K562 (cell line): ENCODE measurements around the gene QRFP. TPM values are rescaled to one million over a fixed set of nuclear protein-coding genes. Genes with fewer than 3 reads are reported as not detected.

ENCODE experiments used
- ESRRB ChIP-seq: fragments of 250-450 bp; sonication (Bioruptor Pico); IDR thresholded peaks from 2 replicates; pipeline ENCODE4 v1.5.0; 2020; ENCODE audit warnings: mild to moderate bottlenecking, moderate library complexity, borderline replicate concordance
- ETS1 ChIP-seq: conservative IDR thresholded peaks from 2 replicates; pipeline ENCODE4 v1.6.1; 2011; ENCODE audit warnings: low read depth, mild to moderate bottlenecking, low read length; ENCODE audit not compliant: control insufficient read depth
- FOS ChIP-seq: IDR thresholded peaks from 3 replicates; pipeline ENCODE4 v1.6.1; 2011; ENCODE audit not compliant: insufficient read length; ENCODE audit errors: extremely low read depth
- GATA2 ChIP-seq: sonication (generic); formaldehyde crosslinking; IDR thresholded peaks from 2 replicates; pipeline ENCODE4 v1.4.0; 2020; ENCODE audit warnings: mild to moderate bottlenecking, missing genetic modification reagents
- GTF2E2 ChIP-seq: fragments of 200-800 bp; sonication (Bioruptor generic); IDR thresholded peaks from 2 replicates; pipeline ENCODE4 v1.6.1; 2016; ENCODE audit warnings: missing genetic modification characterization, missing compliant biosample characterization
- HDAC2 ChIP-seq: fragments of 450-650 bp; IDR thresholded peaks from 2 replicates; pipeline ENCODE4 v1.6.1; 2016; ENCODE audit warnings: mild to moderate bottlenecking
- HES1 ChIP-seq: fragments of 450-650 bp; IDR thresholded peaks from 2 replicates; pipeline ENCODE4 v1.6.1; 2016; ENCODE audit warnings: low read depth, mild to moderate bottlenecking, moderate library complexity
- IRF2 ChIP-seq: sonication (generic); formaldehyde crosslinking; IDR thresholded peaks from 2 replicates; pipeline ENCODE4 v1.8.1; 2022; ENCODE audit warnings: mild to moderate bottlenecking, missing genetic modification reagents
- KDM1A ChIP-seq, 2 experiments: fragments of 450-650 bp; IDR thresholded peaks; 2 replicates each; pipeline ENCODE4 v1.6.1; 2016; ENCODE audit warnings: mild to moderate bottlenecking in 2 of 2
- L3MBTL2 ChIP-seq: fragments of 450-650 bp; IDR thresholded peaks from 2 replicates; pipeline ENCODE4 v1.6.1; 2016; ENCODE audit warnings: mild to moderate bottlenecking, moderate library complexity
- MAFK ChIP-seq: IDR thresholded peaks from 2 replicates; pipeline ENCODE4 v1.6.1; 2011; ENCODE audit warnings: low read length, improper control_type of control experiment
- PRDM10 ChIP-seq: fragments of 450-650 bp; IDR thresholded peaks from 2 replicates; pipeline ENCODE4 v1.6.1; 2018; ENCODE audit not compliant: partially characterized antibody
- XRCC5 ChIP-seq: fragments of 200-400 bp; formaldehyde crosslinking; IDR thresholded peaks from 2 replicates; pipeline ENCODE4 v1.6.1; 2017; ENCODE audit warnings: low read depth, mild to moderate bottlenecking, low read length
- ZFP36 ChIP-seq: fragments of 150-350 bp; IDR thresholded peaks from 2 replicates; pipeline ENCODE4 v1.6.1; 2018; ENCODE audit warnings: low read length, low read depth; ENCODE audit not compliant: partially characterized antibody
- ZFP91 ChIP-seq: sonication (generic); formaldehyde crosslinking; IDR thresholded peaks from 2 replicates; pipeline ENCODE4 v1.8.0; 2022; ENCODE audit warnings: mild to moderate bottlenecking, missing genetic modification reagents
- ZMIZ1 ChIP-seq, 2 experiments: fragments of 150-350 bp in 1 of 2; IDR thresholded peaks; 2 replicates each; pipeline ENCODE4 v1.6.1; 2012 to 2016; ENCODE audit warnings: low read depth in 2 of 2, low read length in 2 of 2, mild to moderate bottlenecking in 1 of 2, moderate library complexity in 1 of 2
- ZNF175 ChIP-seq: fragments of 200-800 bp; sonication (Bioruptor generic); IDR thresholded peaks from 2 replicates; pipeline ENCODE4 v1.6.1; 2016; ENCODE audit warnings: low read depth, mild to moderate bottlenecking, missing genetic modification characterization, missing compliant biosample characterization
- polyA plus RNA-seq, 8 experiments: library from polyadenylated mRNA; depleted of rRNA in 4 of 8; stranded (reverse) in 5 of 8; unstranded in 3 of 8; fragments of >200 nt; fragmentation: Nextera tagmentation in 2 of 8; fragmentation: Illumina TruSeq in 1 of 8; extraction: Ambion mirVana in 2 of 8; extraction: Trizol in 1 of 8; gene quantifications; 2 replicates each; pipeline versions ENCODE4 v1.2.1 to v1.2.3, GENCODE V29; 2011 to 2014; ENCODE audit warnings: inconsistent platforms in 1 of 8, missing spikeins in 1 of 8
- total RNA-seq, 7 experiments: library from RNA; depleted of rRNA in 6 of 7; stranded (reverse); fragments of >200 nt in 6 of 7; fragmentation: Illumina TruSeq in 2 of 7; extraction: Trizol in 2 of 7; gene quantifications; 2 replicates each; pipeline versions ENCODE4 v1.2.1 to v1.2.3, GENCODE V29; 2011 to 2021; ENCODE audit warnings: low replicate concordance in 1 of 7

The QRFP gene
- total and polyA plus RNA-seq, 9 of the 15 experiments (the other 6 are each of a cell fraction or from before 2014, with no cell fraction given), result not detected

- TF ChIP-seq ZMIZ1 (IDR thresholded peaks at IDR 0.05; ENCODE audit: low read depth in 2 of 2, low read length in 2 of 2) (no peak), ESRRB (no peak), GATA2 (CRISPR knock-in tag) (no peak), ETS1 (no peak), KDM1A (IDR thresholded peaks at IDR 0.05) (no peak), ZNF175 (no peak), ZFP36 (peak; percentile 100), GTF2E2 (tag) (no peak), HES1 (no peak), ZFP91 (CRISPR knock-in tag) (no peak), PRDM10 (no peak), HDAC2 (no peak), XRCC5 (no peak), IRF2 (CRISPR knock-in tag) (no peak), L3MBTL2 (no peak), FOS (no peak), MAFK (peak; percentile 29)
Measured at GRCh38 chr9:130918101-130918825, 21.7 kb upstream of the QRFP start (continued).
